Peyer's patch (tissue), 4 donors: Measurements from ENCODE around the gene ARHGAP30.

ENCODE experiments used
- POLR2A ChIP-seq, 2 donors: fragments of 450-650 bp; IDR thresholded peaks; one replicate each; pipeline ENCODE4 v1.5.1; 2017; ENCODE audit warnings: antibody characterized with exemption in 2 of 2, mild to moderate bottlenecking in 2 of 2, moderate library complexity in 2 of 2
- TF ChIP-seq, protein P1 (sequence below), 6 experiments: fragments of 450-650 bp in 4 of 6; fragments of 200-600 bp in 2 of 6; sonication (generic) in 1 of 6; IDR thresholded peaks; one replicate each; pipeline ENCODE4 v1.5.1; 2017 to 2019; ENCODE audit warnings: antibody characterized with exemption in 6 of 6, mild to moderate bottlenecking in 3 of 6, moderate library complexity in 1 of 6

DNA sequence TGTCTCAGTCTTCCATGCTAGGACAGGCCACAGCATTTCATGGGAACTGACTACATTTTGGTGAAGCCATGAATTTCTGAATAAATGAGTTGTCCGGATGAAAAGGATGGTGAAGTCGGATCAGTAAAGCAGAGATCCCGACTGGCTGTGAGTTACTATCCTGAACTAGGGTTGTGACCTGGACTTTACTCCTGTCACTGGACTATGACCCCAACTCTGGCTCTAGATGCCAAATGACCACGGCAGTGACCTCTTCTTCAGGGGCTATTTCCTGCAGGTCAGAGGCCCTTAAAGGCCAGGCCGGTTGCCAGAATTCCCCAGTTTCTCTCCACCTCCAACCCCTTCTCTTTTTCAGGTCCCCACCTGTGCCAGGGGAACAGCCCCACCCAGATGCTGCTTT, 21.4 kb upstream of the ARHGAP30 start:
- TF ChIP-seq, protein P1, sequence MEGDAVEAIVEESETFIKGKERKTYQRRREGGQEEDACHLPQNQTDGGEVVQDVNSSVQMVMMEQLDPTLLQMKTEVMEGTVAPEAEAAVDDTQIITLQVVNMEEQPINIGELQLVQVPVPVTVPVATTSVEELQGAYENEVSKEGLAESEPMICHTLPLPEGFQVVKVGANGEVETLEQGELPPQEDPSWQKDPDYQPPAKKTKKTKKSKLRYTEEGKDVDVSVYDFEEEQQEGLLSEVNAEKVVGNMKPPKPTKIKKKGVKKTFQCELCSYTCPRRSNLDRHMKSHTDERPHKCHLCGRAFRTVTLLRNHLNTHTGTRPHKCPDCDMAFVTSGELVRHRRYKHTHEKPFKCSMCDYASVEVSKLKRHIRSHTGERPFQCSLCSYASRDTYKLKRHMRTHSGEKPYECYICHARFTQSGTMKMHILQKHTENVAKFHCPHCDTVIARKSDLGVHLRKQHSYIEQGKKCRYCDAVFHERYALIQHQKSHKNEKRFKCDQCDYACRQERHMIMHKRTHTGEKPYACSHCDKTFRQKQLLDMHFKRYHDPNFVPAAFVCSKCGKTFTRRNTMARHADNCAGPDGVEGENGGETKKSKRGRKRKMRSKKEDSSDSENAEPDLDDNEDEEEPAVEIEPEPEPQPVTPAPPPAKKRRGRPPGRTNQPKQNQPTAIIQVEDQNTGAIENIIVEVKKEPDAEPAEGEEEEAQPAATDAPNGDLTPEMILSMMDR (IDR thresholded peaks at IDR 0.05) = no peak
- TF ChIP-seq POLR2A (IDR thresholded peaks at IDR 0.05) = no peak
